HG02852 (cell line): ENCODE measurements around the gene UBR1.
"Not testable (repeated sequence)": the region's sequence is repeated elsewhere in the genome, so short reads cannot be mapped to it uniquely, and the experiment has no call there.

Experiments used
- ATAC-seq: cut with Tn5 transposase; IDR thresholded peaks from one replicate; pipeline ENCODE4 v1.9.1; 2021; ENCODE audit warnings: mild to moderate bottlenecking, moderate library complexity; ENCODE audit not compliant: unreplicated experiment

UBR1 gene

GRCh38 chr15:42984493-42985034 lies 121.3 kb downstream of the UBR1 start:
- no peak for ATAC-seq

GRCh38 chr15:42979113-42979512 lies 126.7 kb downstream of the UBR1 start:
- ATAC-seq, result not testable (repeated sequence)

DNA sequence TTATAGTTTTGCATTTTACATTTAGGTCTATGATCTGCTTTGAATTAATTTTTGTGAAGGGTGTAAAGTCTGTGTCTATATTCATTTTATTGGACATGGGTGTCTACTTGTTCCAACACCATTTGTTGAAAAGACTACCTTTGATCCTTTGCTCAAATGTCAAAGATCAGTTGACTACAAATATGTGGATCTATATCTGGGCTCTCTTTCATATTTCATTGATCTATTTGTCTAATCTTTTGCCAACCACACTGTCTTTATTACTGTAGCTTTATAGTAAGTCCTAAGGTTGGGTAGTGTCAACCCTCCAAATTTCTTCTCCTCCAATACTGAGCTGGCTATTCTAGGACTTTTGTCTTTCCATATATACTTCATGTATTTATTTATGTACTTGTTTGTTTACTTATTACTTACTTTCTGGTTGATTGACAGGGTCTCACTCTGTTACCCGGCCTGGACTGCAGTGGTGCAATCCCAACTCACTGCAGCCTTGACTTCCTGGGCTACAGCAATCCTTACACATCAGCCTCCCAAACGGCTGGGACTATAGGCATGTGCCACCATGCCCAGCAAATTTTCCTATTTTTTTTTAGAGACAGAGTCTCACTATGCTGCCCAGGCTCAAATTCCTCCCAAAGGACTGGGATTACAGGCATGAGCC lies 131.5 kb downstream of the UBR1 start:
- no peak for ATAC-seq

- no peak for ATAC-seq
Observed at GRCh38 chr15:42973114-42973513, 132.7 kb downstream of the UBR1 start.

DNA sequence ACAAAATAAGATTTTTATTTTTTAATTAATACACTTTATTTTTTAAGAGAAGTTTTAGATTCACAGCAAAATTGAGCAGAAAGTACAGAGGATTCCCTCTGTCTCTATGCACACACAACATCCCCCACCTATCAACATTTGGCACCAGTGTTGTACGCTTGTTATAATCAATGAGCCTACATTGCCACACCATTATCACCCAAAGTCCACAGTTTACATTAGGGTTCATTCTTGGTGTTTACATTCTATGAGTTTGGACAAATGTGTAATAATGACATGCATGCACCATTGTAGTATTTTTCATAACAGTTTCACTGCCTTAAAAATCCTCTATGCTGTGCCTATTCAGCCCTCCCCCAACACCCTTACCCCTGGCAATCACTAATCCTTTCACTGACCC lies 134.0 kb downstream of the UBR1 start:
- no peak for ATAC-seq

DNA sequence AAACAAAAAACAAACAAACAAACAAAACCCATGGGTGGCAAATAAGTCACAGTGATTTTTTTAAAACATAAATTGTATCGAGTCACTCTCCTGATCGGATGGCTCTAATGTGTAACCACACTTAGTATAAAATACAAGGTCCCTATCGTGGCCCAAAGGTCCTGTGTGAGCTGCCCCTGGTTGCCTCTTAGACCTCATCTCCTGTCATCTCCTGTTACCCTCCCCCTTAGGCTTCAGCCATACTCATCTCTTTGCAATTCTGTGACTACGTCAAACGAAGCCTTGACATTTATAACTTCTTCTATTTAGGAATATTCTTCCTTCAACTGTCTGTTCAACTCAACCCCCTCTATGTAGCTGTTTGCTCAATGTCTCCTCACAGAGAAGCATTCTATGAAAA lies 141.4 kb downstream of the UBR1 start:
- ATAC-seq, result no peak

DNA sequence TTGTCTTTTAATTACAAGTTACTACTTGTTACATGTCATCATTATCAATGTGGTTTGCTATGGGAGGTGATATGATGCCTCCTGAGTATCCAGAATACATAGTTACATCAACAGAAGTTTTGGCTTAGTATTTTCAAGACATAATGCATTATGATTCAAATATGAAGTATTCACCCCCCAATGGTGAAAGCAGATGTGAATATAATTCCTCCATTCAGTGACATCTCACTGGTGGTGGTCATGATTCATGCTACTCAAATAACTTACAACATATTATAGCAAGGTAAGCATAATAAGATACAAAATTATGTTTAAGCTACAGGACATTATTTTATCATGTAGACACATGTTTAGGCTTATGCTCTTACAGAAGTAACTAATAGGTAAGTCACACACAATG lies 150.3 kb downstream of the UBR1 start:
- no peak for ATAC-seq

- ATAC-seq, result no peak
Observed at GRCh38 chr15:42954291-42954690, 151.5 kb downstream of the UBR1 start.

- ATAC-seq, result not testable (repeated sequence)
Observed at GRCh38 chr15:42948898-42949297, 156.9 kb downstream of the UBR1 start.

GRCh38 chr15:42940527-42940926 lies 165.3 kb downstream of the UBR1 start:
- ATAC-seq, result no peak

GRCh38 chr15:42939841-42940240 lies 166.0 kb downstream of the UBR1 start:
- ATAC-seq, result no peak

DNA sequence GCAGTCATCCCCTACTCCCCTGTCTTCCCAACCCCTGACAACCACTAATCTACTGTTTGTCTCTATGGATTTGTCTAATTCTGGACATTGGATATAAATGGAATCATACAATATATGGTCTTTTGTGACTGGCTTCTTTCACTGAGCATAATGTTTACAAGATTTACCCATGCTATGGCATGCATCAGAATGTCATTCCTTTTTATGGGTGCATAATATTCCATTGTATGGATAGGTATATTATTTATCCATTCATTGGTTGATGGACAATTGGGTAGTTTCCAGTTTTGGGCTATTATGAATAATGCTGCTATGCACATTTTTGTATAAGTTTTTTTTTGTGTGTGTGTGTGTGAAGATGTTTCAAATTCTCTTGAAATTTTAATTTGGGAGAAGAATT lies 168.7 kb downstream of the UBR1 start:
- no peak for ATAC-seq

- ATAC-seq, result no peak
Observed at GRCh38 chr15:42933886-42934667, 171.8 kb downstream of the UBR1 start.

DNA sequence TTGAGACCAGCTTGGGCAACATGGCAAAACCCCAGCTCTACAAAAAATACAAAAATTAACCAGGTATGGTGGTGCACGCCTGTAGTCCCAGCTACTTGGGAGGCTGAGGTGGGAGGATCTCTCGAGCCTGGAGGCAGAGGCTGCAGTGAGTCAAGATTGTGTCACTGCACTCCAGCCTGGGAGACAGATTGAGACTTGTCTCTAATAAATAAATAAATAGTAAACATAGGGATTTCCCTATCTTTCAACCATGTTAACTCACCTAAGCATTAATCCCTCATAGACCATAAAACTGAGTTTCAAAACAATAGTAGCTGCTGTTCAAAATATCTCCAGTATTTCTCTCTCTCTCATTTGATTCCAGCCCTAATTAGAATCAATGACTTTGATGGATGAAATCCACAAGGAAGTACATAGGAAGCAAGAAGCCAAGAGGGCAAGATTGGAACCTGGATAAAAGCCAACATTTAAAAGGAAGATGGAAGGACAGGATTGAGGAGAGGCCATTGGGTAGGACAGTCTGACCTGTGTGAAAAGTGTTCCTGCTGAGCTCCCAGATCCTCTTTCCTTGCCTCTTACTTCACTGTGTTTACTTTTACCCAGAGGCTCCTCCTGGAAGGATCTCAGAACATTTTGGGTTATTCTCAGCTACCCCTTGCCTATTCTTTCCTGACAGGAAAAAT lies 172.9 kb downstream of the UBR1 start:
- ATAC-seq, result no peak

GRCh38 chr15:42931702-42932486 lies 173.9 kb downstream of the UBR1 start:
- ATAC-seq, result no peak

DNA sequence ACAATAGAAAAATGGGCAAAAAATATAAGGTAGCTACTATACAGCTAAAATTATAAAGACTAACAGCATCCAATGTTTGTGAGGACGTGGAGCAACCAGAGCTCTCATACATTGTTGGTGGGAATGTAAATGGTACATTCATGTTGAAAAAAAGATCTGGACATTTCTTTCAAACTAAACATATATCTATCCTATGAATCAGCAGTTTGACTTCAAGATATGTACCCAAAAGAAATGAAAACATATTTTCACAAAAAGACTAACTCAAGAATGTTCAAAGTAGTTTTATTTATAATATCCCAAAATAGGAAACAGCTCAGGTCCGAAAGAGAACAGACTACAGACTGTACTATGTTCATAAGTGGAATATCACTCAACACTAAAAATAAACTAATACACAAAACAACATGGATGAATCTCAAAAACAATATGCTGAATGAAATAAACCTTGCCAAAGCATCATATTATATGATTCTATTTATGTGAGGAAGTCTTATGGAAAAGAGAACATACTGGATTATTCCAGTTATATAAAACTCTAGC lies 176.5 kb downstream of the UBR1 start:
- ATAC-seq, result no peak

DNA sequence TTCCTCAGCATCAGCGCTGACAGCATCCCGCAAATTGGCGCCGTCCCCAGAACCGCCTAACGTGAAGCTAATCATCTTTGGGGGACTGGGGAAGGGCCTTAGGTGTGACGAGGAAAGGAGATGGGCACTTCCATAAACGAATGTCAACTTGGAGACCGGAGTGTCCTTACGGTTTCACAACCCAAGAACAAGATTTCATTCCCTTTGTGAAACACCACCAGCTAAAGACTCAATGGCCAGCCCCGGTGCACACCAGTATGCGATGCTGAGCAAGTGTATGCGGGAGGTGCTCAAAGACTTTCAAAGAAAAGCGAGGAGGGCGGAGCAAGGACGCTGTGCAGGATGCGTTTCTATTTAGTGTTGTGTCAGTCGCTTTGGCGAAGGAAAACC lies 184.5 kb downstream of the UBR1 start:
- no peak for ATAC-seq

GRCh38 chr15:42920519-42921341 lies 185.1 kb downstream of the UBR1 start, which contains the start of gene TTBK2:
Gene TTBK2 (minus strand): TSS chr15:42920778. CDS start chr15:42878617, 42,161 bp downstream.
- peak; percentile 93 for ATAC-seq

DNA sequence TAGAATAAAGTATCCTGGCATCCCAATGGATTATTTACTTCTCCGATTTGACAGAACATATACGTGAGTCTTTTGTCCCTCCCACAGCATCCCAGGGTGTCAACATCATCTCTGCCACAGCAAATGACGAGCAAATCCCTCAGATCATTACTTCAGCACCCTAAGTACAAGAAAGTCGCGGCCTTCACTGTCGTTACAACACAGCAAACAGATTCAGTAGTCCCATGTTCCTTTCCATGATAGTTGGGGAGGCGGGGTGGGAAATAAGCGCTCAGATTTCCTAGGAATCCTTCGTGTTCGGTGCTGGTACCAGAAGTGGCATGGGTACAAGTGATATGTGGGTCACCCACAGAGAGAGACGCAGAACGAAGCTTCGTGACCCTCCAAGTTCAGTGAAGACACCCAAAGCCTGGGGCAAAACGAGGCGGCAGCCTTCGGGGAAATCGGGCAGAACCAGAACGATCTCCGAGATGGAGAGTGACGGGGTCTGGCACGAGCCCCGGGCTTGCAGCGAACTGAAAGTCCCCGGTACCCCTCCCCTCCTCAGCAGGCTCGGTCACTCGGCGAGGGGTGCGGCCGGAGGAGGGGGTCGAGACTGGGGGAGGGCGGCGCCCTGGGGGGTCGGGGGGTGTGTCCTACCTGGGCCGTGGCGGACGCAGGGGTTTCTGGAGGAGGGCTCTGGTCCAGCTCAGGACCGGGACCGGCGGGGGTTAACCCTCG lies 185.9 kb downstream of the UBR1 start:
- peak; percentile 17 for ATAC-seq
